Activated CD8-positive, alpha-beta T cell treated with anti-CD3 and anti-CD28 coated beads for 36 hours (primary cell): Measurements from ENCODE around the gene MIGA1. TPM values are rescaled to one million over a fixed set of nuclear protein-coding genes. Genes with fewer than 3 reads are reported as not detected.

ENCODE experiments used
- ATAC-seq: fragments of 200-7000 bp; cut with Tn5 transposase; one replicate; pipeline ENCODE4 v1.10.0; 2021; ENCODE audit warnings: mild to moderate bottlenecking, moderate library complexity
- CTCF ChIA-PET: fragments of 350-600 bp; sonication (Branson Sonifier 250); formaldehyde crosslinking; loops from one replicate; lab custom pipeline; 2021; ENCODE audit warnings: antibody characterized with exemption; lab: Charles Lee
- POLR2A ChIA-PET: fragments of 350-600 bp; sonication (Branson Sonifier 250); formaldehyde crosslinking; loops from one replicate; lab custom pipeline; 2021; ENCODE audit warnings: antibody characterized with exemption; lab: Charles Lee
- DNase-seq: peaks from one replicate; pipeline ENCODE4 v3.0.0-alpha.2; 2020
- H3K27ac Mint-ChIP-seq: one replicate; pipeline ENCODE4 v1.8.0; 2021; ENCODE audit warnings: mild to moderate bottlenecking, mixed read lengths
- H3K27me3 Mint-ChIP-seq: one replicate; pipeline ENCODE4 v1.8.0; 2021; ENCODE audit warnings: mixed read lengths
- H3K36me3 Mint-ChIP-seq: one replicate; pipeline ENCODE4 v1.8.0; 2021; ENCODE audit warnings: low read depth, mixed read lengths
- H3K4me1 Mint-ChIP-seq: one replicate; pipeline ENCODE4 v1.8.0; 2021; ENCODE audit warnings: low read depth, mixed read lengths
- H3K4me3 Mint-ChIP-seq: one replicate; pipeline ENCODE4 v1.8.0; 2021; ENCODE audit warnings: mild to moderate bottlenecking, moderate library complexity, mixed read lengths
- H3K9me3 Mint-ChIP-seq: one replicate; pipeline ENCODE4 v1.8.0; 2021; ENCODE audit warnings: mixed read lengths
- CTCF ChIP-seq: fragments of 200-600 bp; IDR thresholded peaks from one replicate; pipeline ENCODE4 v1.8.0; 2022; ENCODE audit warnings: antibody characterized with exemption, mild to moderate bottlenecking
- intact Hi-C: fragments of 100-400 bp; cut with micrococcal nuclease; formaldehyde crosslinking; loops from one replicate; pipeline ENCODE4 v1.10.0; 2022
- total RNA-seq, 2 experiments: library from RNA; stranded (reverse); gene quantifications; one replicate each; pipeline ENCODE4 v1.2.3, GENCODE V29; 2021

The MIGA1 gene
- total RNA-seq, 2 experiments from 2014 or later, result 8.5 to 9.7 TPM

- DNase-seq (no peak), ATAC-seq (peak; percentile 43)
- ChIA-PET CTCF (no interaction called here), POLR2A (no interaction called here)
- Mint-ChIP-seq H3K27ac (no peak overlapping the region), H3K27me3 (no peaks in the 10 kb centered on the region), H3K9me3 (peaks cover 11% of the 10 kb centered on the region), H3K4me3 (no peak overlapping the region), H3K36me3 (peaks cover 27% of the 10 kb centered on the region), H3K4me1 (peaks cover 12% of the 10 kb centered on the region)
- TF ChIP-seq CTCF, result no peak
- intact Hi-C loops, result no loop called here
Measured at GRCh38 chr1:77850082-77850481, 70.6 kb downstream of the MIGA1 start.

GRCh38 chr1:77857552-77857951 is 78.1 kb downstream of the MIGA1 start:
- ChIA-PET POLR2A (interaction anchor here (0.5 kb wide), 1 partner anchor 103 kb away, joined by 3 read pairs; no protein-coding TSS in a partner anchor), CTCF (interaction anchor here (1.1 to 1.2 kb wide), 2 partner anchors 10 to 257 kb away, joined by 3 read pairs; no protein-coding TSS in a partner anchor)
- peaks cover 26% of the 10 kb centered on the region for H3K9me3 Mint-ChIP-seq
- intact Hi-C loops, result no loop called here
- DNase-seq (no peak), ATAC-seq (no peak)
- peaks cover 12% of the 10 kb centered on the region for H3K4me1 Mint-ChIP-seq
- peaks cover 56% of the 10 kb centered on the region for H3K36me3 Mint-ChIP-seq
- H3K4me3 Mint-ChIP-seq, result no peak overlapping the region
- TF ChIP-seq CTCF, result no peak
- H3K27me3 Mint-ChIP-seq, result no peaks in the 10 kb centered on the region
- H3K27ac Mint-ChIP-seq, result no peak overlapping the region

GRCh38 chr1:77858725-77859124 is 79.3 kb downstream of the MIGA1 start:
- no peaks in the 10 kb centered on the region for H3K27me3 Mint-ChIP-seq
- peaks cover 47% of the 10 kb centered on the region for H3K36me3 Mint-ChIP-seq
- intact Hi-C loops, result no loop called here
- ATAC-seq, result no peak
- no peak for DNase-seq
- no peak overlapping the region for H3K27ac Mint-ChIP-seq
- no peak for TF ChIP-seq CTCF
- CTCF ChIA-PET, result interaction anchor here (1.2 to 1.4 kb wide), 3 partner anchors 8 to 37 kb away, joined by 3 read pairs; no protein-coding TSS in a partner anchor
- peaks cover 26% of the 10 kb centered on the region for H3K9me3 Mint-ChIP-seq
- POLR2A ChIA-PET, result interaction anchor here (1.1 kb wide), 1 partner anchor 29 kb away, joined by 3 read pairs; no protein-coding TSS in a partner anchor
- peaks cover 12% of the 10 kb centered on the region for H3K4me1 Mint-ChIP-seq
- H3K4me3 Mint-ChIP-seq, result no peak overlapping the region

GRCh38 chr1:77859248-77859647 is 79.8 kb downstream of the MIGA1 start:
- Mint-ChIP-seq H3K4me3 (no peak overlapping the region), H3K36me3 (peaks cover 43% of the 10 kb centered on the region), H3K4me1 (peaks cover 9% of the 10 kb centered on the region), H3K9me3 (peaks cover 21% of the 10 kb centered on the region), H3K27me3 (no peaks in the 10 kb centered on the region), H3K27ac (no peak overlapping the region)
- TF ChIP-seq CTCF, result no peak
- DNase-seq, result no peak
- ChIA-PET CTCF (interaction anchor here (1.4 kb wide), 2 partner anchors 10 to 38 kb away, joined by 3 read pairs; no protein-coding TSS in a partner anchor), POLR2A (interaction anchor here (1.1 kb wide), 1 partner anchor 29 kb away, joined by 3 read pairs; no protein-coding TSS in a partner anchor)
- intact Hi-C loops, result no loop called here
- ATAC-seq, result no peak

GRCh38 chr1:77866296-77866695 is 86.8 kb downstream of the MIGA1 start:
- DNase-seq (no peak), ATAC-seq (no peak)
- peaks cover 25% of the 10 kb centered on the region for H3K36me3 Mint-ChIP-seq
- intact Hi-C loops, result no loop called here
- H3K4me1 Mint-ChIP-seq, result no peaks in the 10 kb centered on the region
- no peak overlapping the region for H3K4me3 Mint-ChIP-seq
- ChIA-PET CTCF (interaction anchor here (0.5 to 1.2 kb wide), 2 partner anchors 33 to 279 kb away, joined by 3 read pairs; no protein-coding TSS in a partner anchor), POLR2A (interaction anchor here (0.7 kb wide), 1 partner anchor 152 kb away, joined by 4 read pairs; no protein-coding TSS in a partner anchor)
- no peak overlapping the region for H3K27ac Mint-ChIP-seq
- H3K27me3 Mint-ChIP-seq, result no peaks in the 10 kb centered on the region
- no peak for TF ChIP-seq CTCF
- H3K9me3 Mint-ChIP-seq, result no peaks in the 10 kb centered on the region
